AG09319 (cell line): Measurements from ENCODE around the gene GLI1.
"Not testable (repeated sequence)": the region's sequence is repeated elsewhere in the genome, so short reads cannot be mapped to it uniquely, and the experiment has no call there.

Source experiments
- DNase-seq: peaks from one replicate; pipeline ENCODE4 v3.0.0-alpha.2; 2010; ENCODE audit warnings: low read depth; ENCODE audit errors: extremely low read depth
- TF ChIP-seq, protein P1 (sequence below): IDR thresholded peaks from 2 replicates; pipeline ENCODE4 v1.5.1; 2011; ENCODE audit warnings: low read depth, mild to moderate bottlenecking, inconsistent platforms, low read length, moderate library complexity

Gene GLI1

DNA sequence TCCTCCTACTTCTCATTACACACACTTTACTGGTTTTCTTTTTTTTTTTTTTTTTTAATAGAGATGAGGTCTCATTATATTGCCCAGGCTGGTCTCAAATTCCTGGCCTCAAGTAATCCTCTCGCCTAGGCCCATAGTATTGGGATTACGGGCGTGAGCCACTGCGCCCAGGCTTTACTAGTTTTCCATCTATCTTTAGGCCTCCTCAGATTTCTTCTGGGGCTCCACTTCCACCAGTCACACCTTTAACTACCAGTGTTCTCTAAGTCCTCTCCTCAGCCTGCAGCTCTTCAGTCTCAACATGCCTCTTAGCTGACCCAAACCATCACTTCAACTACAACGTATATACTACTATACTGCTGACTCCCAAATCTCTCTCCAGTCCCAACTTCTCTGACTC, 39.1 kb upstream of the GLI1 start:
- TF ChIP-seq, protein P1, sequence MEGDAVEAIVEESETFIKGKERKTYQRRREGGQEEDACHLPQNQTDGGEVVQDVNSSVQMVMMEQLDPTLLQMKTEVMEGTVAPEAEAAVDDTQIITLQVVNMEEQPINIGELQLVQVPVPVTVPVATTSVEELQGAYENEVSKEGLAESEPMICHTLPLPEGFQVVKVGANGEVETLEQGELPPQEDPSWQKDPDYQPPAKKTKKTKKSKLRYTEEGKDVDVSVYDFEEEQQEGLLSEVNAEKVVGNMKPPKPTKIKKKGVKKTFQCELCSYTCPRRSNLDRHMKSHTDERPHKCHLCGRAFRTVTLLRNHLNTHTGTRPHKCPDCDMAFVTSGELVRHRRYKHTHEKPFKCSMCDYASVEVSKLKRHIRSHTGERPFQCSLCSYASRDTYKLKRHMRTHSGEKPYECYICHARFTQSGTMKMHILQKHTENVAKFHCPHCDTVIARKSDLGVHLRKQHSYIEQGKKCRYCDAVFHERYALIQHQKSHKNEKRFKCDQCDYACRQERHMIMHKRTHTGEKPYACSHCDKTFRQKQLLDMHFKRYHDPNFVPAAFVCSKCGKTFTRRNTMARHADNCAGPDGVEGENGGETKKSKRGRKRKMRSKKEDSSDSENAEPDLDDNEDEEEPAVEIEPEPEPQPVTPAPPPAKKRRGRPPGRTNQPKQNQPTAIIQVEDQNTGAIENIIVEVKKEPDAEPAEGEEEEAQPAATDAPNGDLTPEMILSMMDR: no peak

DNA sequence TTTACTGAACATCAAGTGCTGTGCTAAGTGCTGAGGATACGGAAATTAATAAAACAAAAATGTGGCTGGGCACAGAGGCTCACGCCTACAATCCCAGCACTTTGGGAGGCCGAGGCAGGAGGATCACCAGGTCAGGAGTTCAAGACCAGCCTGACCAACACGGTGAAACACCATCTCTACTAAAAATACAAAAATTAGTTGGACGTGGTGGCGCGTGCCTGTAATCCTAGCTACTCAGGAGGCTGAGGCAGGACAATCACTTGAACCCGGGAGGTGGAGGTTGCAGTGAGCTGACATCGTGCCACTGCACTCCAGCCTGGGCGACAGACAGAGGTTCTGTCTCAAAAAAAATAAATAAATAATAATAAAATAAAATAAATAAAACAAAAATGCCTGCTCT, 32.6 kb upstream of the GLI1 start:
- DNase-seq: not testable (repeated sequence)

More for the DNA sequence above, 39.1 kb upstream of the GLI1 start:
- no peak for DNase-seq

DNA sequence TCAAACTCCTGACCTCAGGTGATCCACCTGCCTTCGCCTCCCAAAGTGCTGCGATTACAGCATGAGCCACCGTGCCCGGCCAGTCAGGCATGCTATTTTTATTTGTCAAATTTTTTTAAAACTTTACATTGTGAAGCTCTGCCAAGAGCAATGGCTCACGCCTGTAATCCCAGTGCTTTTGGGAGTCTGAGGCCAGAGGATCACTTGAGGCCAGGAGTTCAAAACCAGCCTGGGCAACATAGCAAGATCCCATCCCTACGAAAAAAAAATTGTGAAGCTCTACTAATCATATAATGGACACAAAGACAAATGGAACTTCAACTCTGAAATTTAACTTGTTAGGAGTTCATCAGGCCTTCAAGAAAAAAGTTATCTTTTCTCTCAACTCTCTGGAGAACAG, 30.6 kb upstream of the GLI1 start:
- no peak for DNase-seq
- TF ChIP-seq, protein P1: no peak

DNA sequence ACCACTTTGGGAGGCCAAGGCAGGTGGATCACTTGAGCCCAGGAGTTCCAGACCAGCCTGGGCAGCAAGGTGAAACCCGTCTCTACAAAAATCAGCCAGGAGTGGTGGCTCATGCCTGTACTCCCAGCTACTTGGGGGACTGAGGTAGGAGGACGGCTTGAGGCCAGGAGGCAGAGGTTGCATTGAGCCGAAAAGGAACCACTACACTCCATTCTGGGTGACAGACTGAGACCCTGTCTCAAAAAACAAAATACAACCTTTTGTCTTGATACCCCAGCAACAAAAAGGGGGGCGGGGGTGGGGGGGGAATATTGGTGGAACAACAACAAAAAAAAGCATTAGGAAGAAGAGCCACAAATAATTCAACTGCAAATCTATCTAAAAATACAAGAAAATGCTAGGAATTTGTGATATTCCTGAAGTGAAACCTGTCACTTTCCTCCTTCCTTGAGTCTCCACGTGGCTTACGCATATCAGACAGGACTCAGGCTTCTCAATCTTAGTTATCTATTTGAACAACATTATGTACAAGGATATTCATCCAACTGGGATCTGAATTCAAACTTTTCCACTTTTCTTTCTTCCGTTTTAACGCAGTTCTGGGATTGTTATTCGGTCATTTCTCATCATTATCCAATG, 30.0 kb upstream of the GLI1 start:
- TF ChIP-seq, protein P1: no peak
- DNase-seq: no peak

DNA sequence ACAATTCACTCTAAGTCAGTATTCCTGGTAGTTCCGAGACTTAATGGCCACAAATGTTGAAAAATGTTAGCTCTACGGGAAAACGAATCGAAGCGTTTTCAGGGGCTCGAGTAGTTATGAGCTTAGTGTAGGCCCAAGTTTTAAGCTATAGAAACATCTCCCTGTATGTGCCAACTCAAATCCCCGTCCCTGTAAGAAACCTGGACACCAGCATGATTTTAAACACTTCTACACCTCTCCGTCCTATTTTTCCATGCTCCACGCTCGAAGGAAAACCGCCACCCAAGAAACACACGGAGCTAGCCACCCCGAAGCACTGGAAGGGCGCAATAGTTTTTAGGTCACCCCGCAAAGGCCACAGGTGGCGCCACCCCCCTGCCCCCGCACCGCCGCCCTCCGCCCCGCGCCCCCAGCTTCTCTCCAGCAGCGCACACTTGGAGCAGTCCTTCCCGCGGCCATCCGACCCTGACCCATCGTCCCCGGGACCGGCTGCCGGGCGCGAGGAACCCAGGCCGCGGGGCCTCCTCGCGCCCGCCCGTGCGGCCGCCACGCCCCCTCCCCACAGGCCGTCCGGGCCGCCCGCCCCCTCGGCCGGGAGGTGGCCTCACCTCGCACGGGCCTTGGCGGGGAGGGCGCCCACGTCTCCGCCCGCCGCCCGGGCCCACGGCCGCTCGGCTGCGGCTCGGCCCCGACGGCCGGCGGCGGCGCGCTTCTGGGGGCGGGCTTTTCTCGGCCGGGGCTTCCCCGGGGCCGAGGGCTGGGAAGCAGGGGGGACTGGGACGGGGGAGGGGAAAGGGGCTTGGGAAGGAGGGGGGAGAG, 29.3 kb upstream of the GLI1 start:
- no peak for DNase-seq
- TF ChIP-seq, protein P1: no peak

DNA sequence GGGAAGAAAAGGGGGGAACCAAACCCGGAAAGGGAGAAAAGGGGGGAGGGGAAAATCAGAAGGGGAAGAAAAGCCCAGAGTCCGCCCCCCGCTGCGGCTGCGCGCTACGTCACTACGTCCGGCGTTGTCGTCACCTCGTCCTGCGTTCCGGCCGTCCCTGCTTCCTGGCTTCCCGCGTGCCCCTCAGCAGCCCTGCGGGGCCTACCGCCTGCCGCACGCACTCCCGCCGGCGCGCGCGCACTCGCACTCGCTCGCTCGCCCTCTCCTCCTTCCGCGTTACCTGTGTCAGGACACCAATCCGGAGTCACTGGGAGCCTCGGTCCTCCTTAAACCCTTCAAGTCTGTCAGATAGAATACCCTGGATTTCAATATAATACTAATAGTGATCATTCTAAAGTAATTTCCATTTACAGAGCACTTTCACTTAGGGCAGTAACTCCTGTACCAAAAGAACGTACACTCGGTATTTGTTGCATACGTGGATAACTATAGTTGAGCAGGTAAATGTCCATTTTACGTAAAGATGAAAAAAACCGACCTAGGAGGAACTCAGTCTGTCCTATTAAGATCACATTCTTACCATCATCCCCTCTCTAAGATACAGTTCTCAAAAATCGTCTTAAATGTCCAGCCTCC, 28.5 kb upstream of the GLI1 start, which contains the start of gene R3HDM2:
Gene R3HDM2, minus strand, starts transcription at position 113 of the 636 bp plus-strand sequence. CDS start 120,615 bp downstream, outside the sequence.
- peak; percentile 89 for DNase-seq
- TF ChIP-seq, protein P1: no peak

DNA sequence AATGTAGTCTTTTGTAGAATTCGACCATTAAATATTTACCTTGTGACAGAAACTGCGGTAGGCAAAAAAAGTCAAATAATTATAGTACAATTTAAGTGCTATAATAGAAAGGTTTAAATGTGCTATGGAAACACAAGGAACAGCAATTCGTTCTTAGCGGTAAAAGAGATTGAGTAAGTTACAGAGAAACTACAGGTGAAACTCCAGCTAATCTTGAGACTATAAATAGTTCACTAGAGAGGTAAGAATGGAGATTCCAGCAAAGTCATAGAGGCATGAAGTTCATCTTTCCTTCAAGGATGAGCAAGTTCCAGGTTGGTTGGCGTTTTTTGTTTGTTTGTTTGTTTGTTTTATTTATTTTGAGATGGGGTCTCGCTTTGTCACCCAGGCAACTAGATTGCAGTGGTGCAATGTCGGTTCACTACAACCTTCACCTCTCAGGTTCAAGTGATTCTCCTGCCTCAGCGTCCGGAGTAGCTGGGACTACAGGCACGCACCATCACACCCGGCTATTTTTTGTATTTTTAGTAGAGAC, 27.9 kb upstream of the GLI1 start:
- TF ChIP-seq, protein P1: no peak
- no peak for DNase-seq
